ENCODE results near the gene TMCC1.

TMCC1 gene

DNA sequence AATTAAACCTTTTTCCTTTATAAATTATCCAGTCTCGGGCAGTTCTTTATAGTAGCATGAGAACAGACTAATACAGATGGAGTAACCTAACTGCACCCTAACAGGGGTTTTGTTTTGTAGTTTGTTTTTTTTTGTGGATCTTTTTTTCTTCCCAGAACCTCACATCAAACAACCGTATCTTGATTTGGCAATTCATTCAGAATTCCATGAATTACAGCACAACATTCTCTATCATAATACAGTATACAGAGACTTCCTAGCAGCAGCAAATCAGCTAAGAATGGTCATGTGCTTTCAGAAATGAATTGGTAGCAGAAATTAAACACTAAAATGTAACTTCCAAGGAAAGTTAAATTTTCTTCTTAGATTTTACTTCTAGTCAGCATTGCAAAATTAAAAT is 114.6 kb downstream of the TMCC1 start:
- DNase-seq (ENCODE audit: extremely low spot score) = no peak
- CTCF ChIA-PET = no interaction called here
- TF ChIP-seq BHLHE40 (IDR thresholded peaks at IDR 0.05; ENCODE audit: borderline replicate concordance) = no peak
- TF ChIP-seq FOXK2 (IDR thresholded peaks at IDR 0.05) = no peak
- TF ChIP-seq L3MBTL2 (conservative IDR thresholded peaks at IDR 0.05) = no peak
- TF ChIP-seq ZNF384 (IDR thresholded peaks at IDR 0.05) = no peak
- TF ChIP-seq ELF4 (IDR thresholded peaks at IDR 0.05) = no peak
- TF ChIP-seq SP1 (IDR thresholded peaks at IDR 0.05) = no peak
- TF ChIP-seq FOXM1 (IDR thresholded peaks at IDR 0.05; ENCODE audit: borderline replicate concordance) = no peak
- no peak for TF ChIP-seq CTBP1 (IDR thresholded peaks at IDR 0.05; ENCODE audit: borderline replicate concordance)
- TF ChIP-seq TARDBP (IDR thresholded peaks at IDR 0.05) = no peak
- TF ChIP-seq FOXA1 (IDR thresholded peaks at IDR 0.05) = no peak
- no peak for TF ChIP-seq SUZ12 (IDR thresholded peaks at IDR 0.05)
- TF ChIP-seq PKNOX1 (IDR thresholded peaks at IDR 0.05) = no peak
- no peak for TF ChIP-seq NFRKB (IDR thresholded peaks at IDR 0.05)
- TF ChIP-seq HDGF (IDR thresholded peaks at IDR 0.05; ENCODE audit: borderline replicate concordance) = no peak
- TF ChIP-seq ARNT (IDR thresholded peaks at IDR 0.05) = no peak
- no peak for TF ChIP-seq LEF1 (IDR thresholded peaks at IDR 0.05; ENCODE audit: borderline replicate concordance)
- POLR2A ChIA-PET = no interaction called here

DNA sequence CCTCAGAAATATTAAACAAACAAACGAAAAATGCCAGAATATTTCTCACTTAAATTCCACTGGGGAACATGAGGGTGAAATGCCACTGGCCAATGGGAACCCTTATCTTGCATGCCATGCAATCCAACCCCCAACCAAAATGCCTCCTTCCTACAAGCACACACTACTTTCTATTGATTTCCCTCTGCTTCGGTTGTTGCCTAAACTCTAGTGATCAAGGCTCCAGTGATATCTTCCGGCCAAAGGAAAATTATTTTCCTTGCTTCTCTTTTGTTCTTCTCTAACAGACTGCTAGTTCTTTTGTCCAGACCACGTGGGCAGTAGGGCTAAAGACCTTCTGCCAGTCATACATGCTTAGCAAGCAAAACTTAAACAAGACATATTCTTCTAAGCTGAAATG is 115.7 kb downstream of the TMCC1 start:
- ChIA-PET CTCF (no interaction called here), POLR2A (no interaction called here)
- TF ChIP-seq FOXK2 (IDR thresholded peaks at IDR 0.05) (no peak), ZNF384 (IDR thresholded peaks at IDR 0.05) (no peak), LEF1 (IDR thresholded peaks at IDR 0.05; ENCODE audit: borderline replicate concordance) (no peak), ELF4 (IDR thresholded peaks at IDR 0.05) (no peak)
- DNase-seq (ENCODE audit: extremely low spot score) = no peak

GRCh38 chr3:129775870-129776269 is 117.6 kb downstream of the TMCC1 start:
- ChIA-PET CTCF (no interaction called here), POLR2A (no interaction called here)
- TF ChIP-seq NFRKB (IDR thresholded peaks at IDR 0.05) (no peak), SP1 (IDR thresholded peaks at IDR 0.05) (no peak), CTBP1 (IDR thresholded peaks at IDR 0.05; ENCODE audit: borderline replicate concordance) (no peak), ARNT (IDR thresholded peaks at IDR 0.05) (no peak), HDGF (IDR thresholded peaks at IDR 0.05; ENCODE audit: borderline replicate concordance) (no peak), SUZ12 (IDR thresholded peaks at IDR 0.05) (no peak), L3MBTL2 (conservative IDR thresholded peaks at IDR 0.05) (no peak), FOXM1 (IDR thresholded peaks at IDR 0.05; ENCODE audit: borderline replicate concordance) (no peak), LEF1 (IDR thresholded peaks at IDR 0.05; ENCODE audit: borderline replicate concordance) (no peak), FOXA1 (IDR thresholded peaks at IDR 0.05) (no peak), FOXK2 (IDR thresholded peaks at IDR 0.05) (no peak), ELF4 (IDR thresholded peaks at IDR 0.05) (no peak), TARDBP (IDR thresholded peaks at IDR 0.05) (no peak), ZNF384 (IDR thresholded peaks at IDR 0.05) (no peak), PKNOX1 (IDR thresholded peaks at IDR 0.05) (no peak), BHLHE40 (IDR thresholded peaks at IDR 0.05; ENCODE audit: borderline replicate concordance) (no peak)
- DNase-seq (ENCODE audit: extremely low spot score) = no peak

- POLR2A ChIA-PET = no interaction called here
- CTCF ChIA-PET = interaction anchor here (0.7 kb wide), 1 partner anchor 10 kb away, joined by 3 read pairs; no protein-coding TSS in a partner anchor
- DNase-seq (ENCODE audit: extremely low spot score) = no peak
- TF ChIP-seq SP1 (IDR thresholded peaks at IDR 0.05) (no peak), L3MBTL2 (conservative IDR thresholded peaks at IDR 0.05) (no peak), CTBP1 (IDR thresholded peaks at IDR 0.05; ENCODE audit: borderline replicate concordance) (no peak), ELF4 (IDR thresholded peaks at IDR 0.05) (no peak), NFRKB (IDR thresholded peaks at IDR 0.05) (no peak), TARDBP (IDR thresholded peaks at IDR 0.05) (no peak), ZNF384 (IDR thresholded peaks at IDR 0.05) (no peak), SUZ12 (IDR thresholded peaks at IDR 0.05) (no peak), FOXK2 (IDR thresholded peaks at IDR 0.05) (no peak), HDGF (IDR thresholded peaks at IDR 0.05; ENCODE audit: borderline replicate concordance) (no peak), LEF1 (IDR thresholded peaks at IDR 0.05; ENCODE audit: borderline replicate concordance) (no peak), FOXA1 (IDR thresholded peaks at IDR 0.05) (no peak), BHLHE40 (IDR thresholded peaks at IDR 0.05; ENCODE audit: borderline replicate concordance) (no peak), ARNT (IDR thresholded peaks at IDR 0.05) (no peak)
These were observed 119.5 kb downstream of the TMCC1 start for GRCh38 chr3:129773691-129774663.

- TF ChIP-seq BHLHE40 (IDR thresholded peaks at IDR 0.05; ENCODE audit: borderline replicate concordance) = no peak
- no peak for TF ChIP-seq ZNF384 (IDR thresholded peaks at IDR 0.05)
- no peak for TF ChIP-seq FOXM1 (IDR thresholded peaks at IDR 0.05; ENCODE audit: borderline replicate concordance)
- TF ChIP-seq SUZ12 (IDR thresholded peaks at IDR 0.05) = no peak
- ChIA-PET POLR2A (no interaction called here), CTCF (no interaction called here)
- no peak for DNase-seq (ENCODE audit: extremely low spot score)
These were observed 122.9 kb downstream of the TMCC1 start for GRCh38 chr3:129770604-129771003.

- ChIA-PET POLR2A (no interaction called here), CTCF (no interaction called here)
- TF ChIP-seq FOXA1 (IDR thresholded peaks at IDR 0.05) (no peak), ELF4 (IDR thresholded peaks at IDR 0.05) (no peak), CTBP1 (IDR thresholded peaks at IDR 0.05; ENCODE audit: borderline replicate concordance) (no peak), SP1 (IDR thresholded peaks at IDR 0.05) (no peak), HDGF (IDR thresholded peaks at IDR 0.05; ENCODE audit: borderline replicate concordance) (no peak), FOXM1 (IDR thresholded peaks at IDR 0.05; ENCODE audit: borderline replicate concordance) (no peak), LEF1 (IDR thresholded peaks at IDR 0.05; ENCODE audit: borderline replicate concordance) (no peak), TARDBP (IDR thresholded peaks at IDR 0.05) (no peak), ZNF384 (IDR thresholded peaks at IDR 0.05) (no peak), BHLHE40 (IDR thresholded peaks at IDR 0.05; ENCODE audit: borderline replicate concordance) (no peak), L3MBTL2 (conservative IDR thresholded peaks at IDR 0.05) (no peak), NFRKB (IDR thresholded peaks at IDR 0.05) (no peak), ARNT (IDR thresholded peaks at IDR 0.05) (no peak), PKNOX1 (IDR thresholded peaks at IDR 0.05) (no peak), FOXK2 (IDR thresholded peaks at IDR 0.05) (no peak), SUZ12 (IDR thresholded peaks at IDR 0.05) (no peak)
- no peak for DNase-seq (ENCODE audit: extremely low spot score)
These were observed 123.9 kb downstream of the TMCC1 start for GRCh38 chr3:129769616-129770015.
